ENCODE results near the gene SHMT1.
"Not testable (repeated sequence)": the region's sequence is repeated elsewhere in the genome, so short reads cannot be mapped to it uniquely, and the experiment has no call there.

Gene SHMT1

DNA sequence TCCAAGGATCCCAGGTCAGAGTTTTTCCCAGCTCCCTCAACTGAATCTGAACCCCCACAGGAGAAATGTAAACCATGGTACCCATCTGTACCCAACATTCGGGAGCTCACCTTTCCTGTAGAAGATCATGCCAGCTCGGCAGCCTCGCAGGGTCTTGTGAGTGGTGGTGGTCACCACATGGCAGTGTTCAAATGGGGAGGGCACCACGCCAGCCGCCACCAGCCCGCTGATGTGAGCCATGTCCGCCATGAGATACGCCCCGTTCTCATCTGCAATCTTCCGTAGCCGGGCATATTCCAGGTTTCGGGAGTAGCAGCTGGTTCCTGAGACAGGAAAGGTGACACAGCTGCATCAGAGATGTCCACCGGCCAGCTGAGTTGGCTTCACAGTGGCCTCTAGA is 23.4 kb downstream of the SHMT1 start:
- H3K4me2 ChIP-seq, result no peak overlapping the region
- no peak overlapping the region for H3K9ac ChIP-seq
- H3K4me3 ChIP-seq, result no peak overlapping the region
- no peaks in the 10 kb centered on the region for H4K20me1 ChIP-seq
- no peaks in the 10 kb centered on the region for H3K4me1 ChIP-seq
- H3K36me3 ChIP-seq, result peaks cover 92% of the 10 kb centered on the region
- TF ChIP-seq Cebpa-rat (IDR thresholded peaks at IDR 0.05), result no peak
- H3K27ac ChIP-seq, result no peak overlapping the region
- no peaks in the 10 kb centered on the region for H3K27me3 ChIP-seq
- peaks cover 26% of the 10 kb centered on the region for H3K9me3 ChIP-seq

DNA sequence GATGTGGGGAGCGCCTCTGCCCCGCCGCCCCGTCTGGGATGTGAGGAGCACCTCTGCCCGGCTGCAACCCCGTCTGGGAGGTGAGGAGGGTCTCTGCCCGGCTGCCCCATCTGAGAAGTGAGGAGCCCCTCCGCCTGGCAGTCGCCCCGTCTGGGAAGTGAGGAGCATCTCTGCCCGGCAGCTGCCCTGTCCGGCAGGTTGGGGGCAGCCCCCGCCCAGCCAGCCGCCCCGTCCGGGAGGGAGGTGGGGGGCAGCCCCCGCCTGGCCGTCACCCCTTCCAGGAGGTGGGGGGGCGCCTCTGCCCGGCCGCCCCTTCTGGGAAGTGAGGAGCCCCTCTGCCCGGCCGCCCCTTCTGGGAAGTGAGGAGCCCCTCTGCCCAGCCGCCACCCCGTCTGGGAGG is 25.2 kb downstream of the SHMT1 start:
- Histone ChIP-seq H3K9me3 (peaks cover 26% of the 10 kb centered on the region), H3K36me3 (peaks cover 93% of the 10 kb centered on the region)
- not testable (repeated sequence) for H3K9ac ChIP-seq, H3K4me3 ChIP-seq, H3K4me1 ChIP-seq, H4K20me1 ChIP-seq, H3K4me2 ChIP-seq, H3K27me3 ChIP-seq, H3K27ac ChIP-seq

DNA sequence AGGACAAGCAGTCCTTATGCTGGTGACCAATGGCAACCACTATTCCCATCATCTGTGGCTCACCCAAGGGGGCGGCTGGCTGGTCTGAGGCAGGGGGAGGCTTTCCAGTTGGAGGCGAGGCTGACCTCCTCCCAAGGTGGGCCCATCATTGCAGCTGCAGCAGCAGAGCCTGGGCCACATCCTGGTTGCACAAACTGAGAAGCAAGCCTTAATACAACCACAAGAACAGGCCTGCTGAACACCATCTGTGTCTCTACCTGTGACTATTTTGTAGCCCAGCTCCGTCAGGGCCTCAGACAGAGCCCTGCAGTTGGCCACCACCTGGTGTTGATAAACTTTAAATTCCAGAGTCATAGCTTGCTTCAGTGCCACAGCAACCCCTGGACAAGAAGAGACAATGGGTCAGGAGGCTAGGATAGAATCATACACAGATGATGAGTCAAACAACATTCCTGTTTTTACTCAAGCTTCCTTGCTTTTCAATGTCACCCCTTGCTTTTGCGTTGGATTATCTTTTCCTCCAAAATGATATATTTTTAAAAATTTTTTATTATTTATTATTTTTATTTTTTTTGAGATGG is 30.4 kb downstream of the SHMT1 start:
- Histone ChIP-seq H3K27ac (no peak overlapping the region), H3K36me3 (peaks cover 93% of the 10 kb centered on the region), H3K4me1 (no peaks in the 10 kb centered on the region), H3K4me2 (no peak overlapping the region), H3K27me3 (no peaks in the 10 kb centered on the region), H3K4me3 (no peak overlapping the region), H3K9ac (no peak overlapping the region), H4K20me1 (peaks cover 19% of the 10 kb centered on the region), H3K9me3 (peaks cover under 1% of the 10 kb centered on the region; the same call in 1 of the 2 replicates)
- no peak for TF ChIP-seq Cebpa-rat (IDR thresholded peaks at IDR 0.05)

DNA sequence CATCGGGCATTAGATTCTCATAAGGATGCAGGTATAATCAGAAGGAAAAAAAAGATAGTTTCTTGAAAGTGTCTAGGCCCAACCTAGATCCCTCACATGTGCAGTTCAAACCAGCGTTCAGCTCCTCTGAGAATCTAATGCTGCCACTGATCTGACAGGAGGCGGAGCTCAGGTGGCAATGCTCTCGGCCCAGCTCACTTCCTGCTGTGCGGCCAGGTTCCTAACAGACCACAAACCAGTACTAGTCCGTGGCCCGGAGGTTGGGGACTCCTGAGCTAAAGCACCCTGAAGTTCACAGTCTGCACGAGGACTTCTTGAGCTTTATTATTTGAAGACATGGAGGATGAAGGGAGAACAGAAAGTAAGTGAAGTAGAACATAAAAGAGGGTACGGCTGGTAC is 31.5 kb downstream of the SHMT1 start:
- no peak overlapping the region for H3K27ac ChIP-seq
- H3K9me3 ChIP-seq, result no peaks in the 10 kb centered on the region
- H3K4me1 ChIP-seq, result no peaks in the 10 kb centered on the region
- H3K4me3 ChIP-seq, result no peak overlapping the region
- no peaks in the 10 kb centered on the region for H3K27me3 ChIP-seq
- no peak overlapping the region for H3K9ac ChIP-seq
- peaks cover 30% of the 10 kb centered on the region for H4K20me1 ChIP-seq
- no peak overlapping the region for H3K4me2 ChIP-seq
- no peak for TF ChIP-seq Cebpa-rat (IDR thresholded peaks at IDR 0.05)
- peaks cover 97% of the 10 kb centered on the region for H3K36me3 ChIP-seq

DNA sequence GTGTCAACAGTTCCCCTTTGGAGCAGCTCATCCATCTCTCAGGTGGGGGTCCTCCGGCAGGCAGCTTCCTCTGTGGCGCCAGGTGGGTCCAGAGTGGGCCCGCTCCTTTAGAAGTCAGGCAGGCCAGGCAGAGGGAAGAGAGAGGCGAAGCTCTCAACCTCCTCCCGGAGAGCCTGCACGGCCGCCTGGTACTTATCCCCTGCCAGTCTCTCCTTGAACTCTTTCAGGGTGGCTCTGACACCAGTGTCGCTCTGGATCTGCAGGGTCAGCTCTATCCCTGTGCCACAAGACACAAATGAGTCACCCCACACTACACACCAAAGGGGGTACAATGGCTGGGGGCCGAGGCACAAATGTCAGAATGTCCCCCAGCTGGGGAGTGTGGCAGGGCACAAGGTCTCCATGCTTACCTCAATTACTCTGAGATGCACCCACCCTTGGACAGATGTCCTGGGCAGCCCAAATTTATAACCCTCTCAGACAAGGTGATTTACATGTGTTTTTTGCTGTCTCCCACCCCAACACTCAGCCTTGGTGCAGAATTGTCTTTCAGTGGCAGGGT is 34.6 kb downstream of the SHMT1 start:
- Histone ChIP-seq H3K4me2 (no peak overlapping the region), H3K4me3 (no peak overlapping the region), H4K20me1 (peaks cover 61% of the 10 kb centered on the region), H3K27me3 (no peaks in the 10 kb centered on the region), H3K9me3 (no peaks in the 10 kb centered on the region), H3K4me1 (no peaks in the 10 kb centered on the region), H3K27ac (no peak overlapping the region), H3K36me3 (peaks cover 98% of the 10 kb centered on the region), H3K9ac (no peak overlapping the region)
- no peak for TF ChIP-seq Cebpa-rat (IDR thresholded peaks at IDR 0.05)

DNA sequence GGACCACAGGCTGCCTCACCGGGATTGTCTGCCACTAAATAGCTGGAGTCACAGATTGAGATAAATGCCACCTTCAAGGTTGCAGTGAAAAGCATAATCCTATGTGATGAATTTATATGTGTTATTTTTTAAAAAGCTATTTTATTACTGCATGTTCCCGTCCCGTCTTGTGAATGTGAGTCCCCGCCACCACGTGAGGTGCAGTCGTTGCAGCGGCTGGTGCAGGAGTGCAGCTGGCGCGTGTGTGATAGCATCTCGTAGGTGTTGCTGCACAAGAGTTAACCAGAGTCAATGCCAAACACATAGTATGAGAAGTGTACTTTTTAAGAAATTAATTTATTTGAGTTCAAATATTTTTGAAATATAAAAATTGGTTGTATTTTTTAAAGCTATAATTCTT is 35.8 kb downstream of the SHMT1 start:
- H3K9me3 ChIP-seq, result no peaks in the 10 kb centered on the region
- no peak overlapping the region for H3K4me2 ChIP-seq
- no peak overlapping the region for H3K9ac ChIP-seq
- peaks cover 99% of the 10 kb centered on the region for H3K36me3 ChIP-seq
- peaks cover 64% of the 10 kb centered on the region for H4K20me1 ChIP-seq
- TF ChIP-seq Cebpa-rat (IDR thresholded peaks at IDR 0.05), result no peak
- H3K27me3 ChIP-seq, result no peaks in the 10 kb centered on the region
- H3K4me3 ChIP-seq, result no peak overlapping the region
- H3K27ac ChIP-seq, result no peak overlapping the region
- no peaks in the 10 kb centered on the region for H3K4me1 ChIP-seq

DNA sequence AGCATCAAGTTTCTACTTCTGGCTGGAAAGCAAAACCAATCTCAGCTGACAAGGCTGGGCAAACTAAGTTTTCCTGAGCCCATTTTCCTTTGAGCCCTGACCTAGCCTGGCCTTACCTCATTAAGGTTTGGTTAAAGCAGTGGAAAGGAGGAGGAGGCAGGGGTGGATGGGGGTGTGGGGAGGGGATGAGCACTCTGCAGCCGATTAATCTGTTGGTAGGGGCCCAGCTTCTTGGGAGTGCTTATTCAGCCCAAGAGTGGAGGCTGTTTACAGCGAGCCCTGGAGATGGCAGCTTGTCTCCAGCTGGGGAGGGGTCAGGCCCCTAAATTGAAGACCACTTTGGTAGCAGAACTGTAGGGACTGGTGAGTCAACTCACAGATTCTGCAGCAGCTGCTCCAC is 36.3 kb downstream of the SHMT1 start:
- H3K4me2 ChIP-seq, result no peak overlapping the region
- no peak overlapping the region for H3K4me3 ChIP-seq
- TF ChIP-seq Cebpa-rat (IDR thresholded peaks at IDR 0.05), result no peak
- no peaks in the 10 kb centered on the region for H3K9me3 ChIP-seq
- no peaks in the 10 kb centered on the region for H3K4me1 ChIP-seq
- H4K20me1 ChIP-seq, result peaks cover 63% of the 10 kb centered on the region
- H3K27me3 ChIP-seq, result no peaks in the 10 kb centered on the region
- no peak overlapping the region for H3K9ac ChIP-seq
- peaks cover 99% of the 10 kb centered on the region for H3K36me3 ChIP-seq
- H3K27ac ChIP-seq, result no peak overlapping the region

DNA sequence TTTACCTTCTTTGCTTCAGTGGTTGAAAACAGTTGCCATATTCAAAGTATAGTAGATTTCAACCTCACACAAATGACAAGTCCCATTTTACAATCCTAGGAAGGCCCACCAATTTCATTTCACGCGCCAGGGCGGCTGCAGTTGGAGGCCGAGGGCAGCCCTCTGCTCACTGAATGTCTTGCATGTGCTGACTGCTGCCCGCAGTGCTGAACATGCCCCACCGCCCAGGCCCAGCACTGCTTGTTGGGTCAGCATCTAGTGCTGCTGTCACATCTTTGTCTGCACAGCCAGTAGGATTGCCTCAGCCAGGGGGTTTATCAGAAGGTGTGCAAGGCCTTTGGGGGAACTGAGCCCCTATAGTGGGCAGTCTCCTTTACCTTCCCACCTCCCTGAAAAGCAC is 36.8 kb downstream of the SHMT1 start:
- H3K9me3 ChIP-seq, result no peaks in the 10 kb centered on the region
- H3K4me3 ChIP-seq, result no peak overlapping the region
- no peak overlapping the region for H3K9ac ChIP-seq
- no peaks in the 10 kb centered on the region for H3K27me3 ChIP-seq
- no peak overlapping the region for H3K4me2 ChIP-seq
- peaks cover 94% of the 10 kb centered on the region for H3K36me3 ChIP-seq
- peaks cover 68% of the 10 kb centered on the region for H4K20me1 ChIP-seq
- no peak overlapping the region for H3K27ac ChIP-seq
- no peak for TF ChIP-seq Cebpa-rat (IDR thresholded peaks at IDR 0.05)
- no peaks in the 10 kb centered on the region for H3K4me1 ChIP-seq

DNA sequence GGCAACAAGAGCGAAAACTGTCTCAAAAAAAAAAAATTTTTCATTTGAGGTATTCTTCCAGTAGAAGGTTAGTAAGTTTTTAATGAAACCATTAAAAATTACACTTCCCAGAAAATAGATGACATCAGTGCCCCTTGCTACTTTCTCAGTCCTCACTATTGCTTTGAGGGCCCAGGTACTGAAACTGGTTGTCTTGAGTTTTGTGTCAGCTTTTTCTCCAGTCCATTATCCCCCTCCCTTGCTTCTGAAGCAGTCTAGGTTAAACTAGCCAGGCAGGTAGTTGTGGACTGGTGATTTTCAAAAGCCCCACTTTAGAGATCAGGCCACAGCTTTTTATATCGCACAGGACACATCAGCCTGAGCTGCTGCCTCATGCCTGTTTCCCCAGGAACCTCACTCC is 37.3 kb downstream of the SHMT1 start:
- no peak overlapping the region for H3K4me3 ChIP-seq
- no peak overlapping the region for H3K4me2 ChIP-seq
- H3K9me3 ChIP-seq, result no peaks in the 10 kb centered on the region
- TF ChIP-seq Cebpa-rat (IDR thresholded peaks at IDR 0.05), result no peak
- H3K27me3 ChIP-seq, result no peaks in the 10 kb centered on the region
- 0 out of 2 replicates have a peak overlapping the region, but pooled peaks have one; percentile 2 for H3K9ac ChIP-seq
- H4K20me1 ChIP-seq, result peaks cover 74% of the 10 kb centered on the region
- H3K36me3 ChIP-seq, result peaks cover 92% of the 10 kb centered on the region
- H3K27ac ChIP-seq, result no peak overlapping the region
- H3K4me1 ChIP-seq, result no peaks in the 10 kb centered on the region

DNA sequence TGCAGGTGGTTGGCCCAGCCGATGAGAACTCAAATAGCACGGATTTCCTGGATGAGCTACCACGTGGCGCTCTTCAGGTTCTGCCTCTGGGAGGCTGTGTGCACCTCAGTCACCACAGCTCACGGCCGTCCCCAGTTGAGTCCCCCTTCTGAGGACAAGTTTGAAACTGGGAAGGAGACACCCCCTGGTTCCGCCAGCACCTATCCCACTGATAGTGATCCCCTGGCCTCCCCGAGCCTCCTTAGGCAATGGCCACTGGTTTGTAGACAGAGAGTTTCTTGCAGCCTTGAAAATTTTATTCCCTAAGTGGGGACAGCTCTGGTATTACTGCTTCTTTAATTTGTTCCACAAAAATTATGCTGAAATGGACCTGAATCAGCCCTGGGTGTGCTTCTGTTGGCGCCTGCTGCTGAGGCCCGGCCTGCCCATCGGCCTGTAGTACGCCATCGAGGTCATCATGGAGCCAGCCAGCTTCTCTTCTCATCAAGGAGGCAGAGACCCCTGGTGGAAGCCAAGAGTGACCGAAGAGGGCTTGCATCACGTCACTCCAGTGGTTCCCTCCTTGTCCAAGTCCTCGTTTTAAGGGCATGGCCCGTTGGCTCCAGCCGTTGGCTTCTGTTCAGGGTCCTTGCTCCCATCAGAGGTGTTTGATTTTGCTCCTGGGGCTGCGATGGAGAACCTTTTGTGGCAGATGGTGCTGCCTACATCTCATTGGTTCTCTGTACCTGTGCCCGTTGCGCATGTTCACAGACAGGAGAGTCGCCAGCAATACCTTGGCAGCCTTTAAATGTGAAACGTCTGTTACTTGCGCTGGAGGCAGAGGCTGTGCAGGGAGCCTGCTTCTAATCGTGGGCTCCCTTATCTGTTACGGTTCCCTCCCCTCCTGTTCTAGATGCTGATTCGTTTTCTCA is 39.0 kb downstream of the SHMT1 start:
- peaks cover 92% of the 10 kb centered on the region for H3K36me3 ChIP-seq
- no peak overlapping the region for H3K9ac ChIP-seq

More for the DNA sequence above, 39.0 kb downstream of the SHMT1 start:
- Histone ChIP-seq H3K27ac (no peak overlapping the region), H3K4me3 (no peak overlapping the region), H3K27me3 (no peaks in the 10 kb centered on the region), H4K20me1 (peaks cover 90% of the 10 kb centered on the region), H3K4me1 (peaks cover 14% of the 10 kb centered on the region), H3K4me2 (no peak overlapping the region), H3K9me3 (no peaks in the 10 kb centered on the region)
- TF ChIP-seq Cebpa-rat (IDR thresholded peaks at IDR 0.05), result no peak
